Peyer's patch (tissue), 4 donors: ENCODE data around the gene DMRTC1. TPM values are rescaled to one million over a fixed set of nuclear protein-coding genes. Genes with fewer than 3 reads are reported as not detected.
"Not testable (repeated sequence)": the region's sequence is repeated elsewhere in the genome, so short reads cannot be mapped to it uniquely, and the experiment has no call there.

ENCODE experiments used
- DNase-seq, 3 donors: peaks; one replicate each; pipeline ENCODE4 v3.0.0-alpha.2; 2017 to 2019
- H3K27ac ChIP-seq, 4 donors: fragments of 200-600 bp; sonication (generic); one replicate each; pipeline ENCODE4 v1.5.1; 2016 to 2019
- H3K27me3 ChIP-seq, 2 donors: fragments of 200-600 bp; sonication (generic); one replicate each; pipeline ENCODE4 v1.5.1; 2019
- H3K36me3 ChIP-seq, 3 donors: fragments of 200-600 bp; sonication (generic); one replicate each; pipeline ENCODE4 v1.5.1; 2016 to 2019
- H3K4me1 ChIP-seq, 4 donors: fragments of 200-600 bp; sonication (generic); one replicate each; pipeline ENCODE4 v1.5.1; 2016 to 2019
- H3K4me3 ChIP-seq, 4 donors: fragments of 200-600 bp; sonication (generic); 1 replicate in 3 of 4; 2 replicates in 1 of 4; pipeline ENCODE4 v1.5.1; 2016 to 2019; ENCODE audit warnings: mild to moderate bottlenecking in 1 of 4
- H3K9me3 ChIP-seq, 4 donors: fragments of 200-600 bp; sonication (generic); one replicate each; pipeline ENCODE4 v1.5.1; 2016 to 2019; ENCODE audit warnings: mild to moderate bottlenecking in 1 of 4
- total RNA-seq, 4 donors: library from RNA; depleted of rRNA; stranded (reverse); fragments of >200 nt; gene quantifications; one replicate each; pipeline ENCODE4 v1.1.0, GENCODE V29; 2016

The DMRTC1 gene
- total RNA-seq, 4 donors from 2014 or later = not detected

DNA sequence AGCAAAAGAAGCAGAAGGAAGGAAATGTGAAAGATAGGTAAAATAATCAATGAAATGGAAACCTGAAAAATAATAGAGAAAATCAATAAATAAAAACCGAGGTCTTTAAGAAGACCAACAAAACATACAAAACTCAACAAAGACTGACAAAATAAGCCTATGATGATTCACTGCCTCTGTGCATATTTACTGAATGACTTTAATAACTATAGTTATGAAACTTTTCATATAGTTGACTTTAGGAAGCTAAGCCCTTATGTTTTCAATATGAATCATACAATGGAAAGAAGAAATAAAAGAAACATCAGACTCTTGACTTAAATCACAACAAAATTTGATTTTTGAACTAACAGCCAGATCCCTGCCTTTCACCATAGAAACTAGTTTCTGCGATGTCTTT, 106.1 kb downstream of the DMRTC1 start:
- not testable (repeated sequence) for H3K4me1 ChIP-seq, H3K27ac ChIP-seq, H3K36me3 ChIP-seq, H3K9me3 ChIP-seq, DNase-seq, H3K4me3 ChIP-seq, H3K27me3 ChIP-seq

DNA sequence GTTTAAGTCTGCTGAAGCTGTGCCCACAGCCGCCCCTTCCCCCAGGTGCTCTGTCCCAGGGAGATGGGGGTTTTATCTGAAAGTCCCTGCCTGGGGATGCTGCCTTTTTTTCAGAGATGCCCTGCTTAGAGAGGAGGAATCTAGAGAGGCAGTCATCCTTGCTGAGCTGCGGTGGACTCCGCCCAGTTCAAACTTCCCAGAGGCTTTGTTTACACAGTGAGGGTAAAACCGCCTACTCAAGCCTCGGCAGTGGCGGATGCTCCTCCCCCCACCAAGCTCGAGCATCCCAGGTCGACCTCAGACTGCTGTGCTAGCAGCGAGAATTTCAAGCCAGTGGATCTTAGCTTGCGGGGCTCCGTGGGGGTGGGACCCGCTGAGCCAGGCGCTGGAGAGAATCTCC, 112.9 kb downstream of the DMRTC1 start:
- H3K27ac ChIP-seq, H3K4me1 ChIP-seq: not testable (repeated sequence)

More for the DNA sequence above, 112.9 kb downstream of the DMRTC1 start:
- not testable (repeated sequence) for H3K36me3 ChIP-seq, H3K27me3 ChIP-seq, DNase-seq, H3K9me3 ChIP-seq, H3K4me3 ChIP-seq

Other genes starting within 250 kb of the DMRTC1 start
- gene PHKA1, start 229.5 kb downstream of the DMRTC1 start, total RNA-seq = 1 to 10 TPM; 2.5 to 6.3 (median 4.4) TPM
- not detected for gene DMRTC1B, start 166.9 kb downstream of the DMRTC1 start, total RNA-seq
- gene FAM236B, start 161.2 kb downstream of the DMRTC1 start, total RNA-seq = not detected
- not detected for gene FAM236D, start 135.6 kb downstream of the DMRTC1 start, total RNA-seq
- not detected for gene FAM236C, start 31.2 kb downstream of the DMRTC1 start, total RNA-seq
- gene FAM236A, start 5.6 kb downstream of the DMRTC1 start, total RNA-seq = not detected
- gene PABPC1L2B, start 59.1 kb upstream of the DMRTC1 start, total RNA-seq = not detected
- not detected for gene PABPC1L2A, start 135.7 kb upstream of the DMRTC1 start, total RNA-seq